ENCODE data around the gene SNPH. TPM values are rescaled to one million over a fixed set of nuclear protein-coding genes. Genes with fewer than 3 reads are reported as not detected.
A peak's percentile ranks its signal among the peaks of the same experiment; 100 is the strongest.

Gene SNPH
- total RNA-seq, 6 donors from 2014 or later, result 1.0 to 17.3 (median 2.4) TPM

DNA sequence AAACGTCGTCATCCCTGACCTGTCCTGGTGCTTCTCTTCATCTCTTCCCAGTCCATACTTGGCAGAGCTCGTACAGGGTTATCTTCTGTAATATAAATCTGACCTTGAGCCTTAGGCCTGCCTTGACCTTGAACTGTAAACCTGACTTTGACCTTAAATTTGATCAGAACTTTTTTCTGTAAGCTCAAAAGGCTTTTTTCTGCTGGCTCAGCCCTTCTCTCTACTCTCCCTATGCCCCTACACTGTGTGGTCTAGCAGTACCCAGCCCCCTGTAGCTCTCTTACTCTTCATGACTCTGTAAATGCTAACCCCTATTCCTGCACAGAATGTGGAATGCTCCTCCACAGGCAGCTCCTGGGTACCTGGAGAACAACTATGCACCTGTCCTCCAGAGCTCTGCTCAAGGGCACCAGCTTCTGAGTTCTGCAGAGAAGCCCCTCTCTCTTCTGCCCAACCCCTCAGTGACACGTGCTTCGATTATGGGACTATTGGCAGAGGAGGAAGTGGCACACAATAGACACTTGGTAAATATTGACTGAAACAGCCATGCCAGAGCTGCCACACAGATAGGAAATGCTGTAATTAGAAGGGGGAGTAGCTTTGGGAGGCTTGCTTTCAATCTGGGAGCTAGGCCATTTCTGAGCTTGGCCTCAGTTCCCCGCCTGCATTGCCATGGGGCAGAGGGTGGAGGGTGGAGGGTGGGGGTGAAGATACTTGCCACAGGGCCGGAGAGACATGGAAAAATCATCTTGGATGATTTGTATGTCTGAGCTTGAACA lies 15.4 kb downstream of the SNPH start:
- TF ChIP-seq POLR2A (IDR thresholded peaks at IDR 0.05), result no peak
- peak in 1 of 2 donors; percentile 19 for TF ChIP-seq POLR2AphosphoS5 (IDR thresholded peaks at IDR 0.05)
- no peaks in the 10 kb centered on the region for H3K9me3 ChIP-seq
- DNase-seq (no peak), ATAC-seq (ENCODE audit: low FRiP score in 2 of 2) (no peak)
- no peaks in the 10 kb centered on the region for H3K36me3 ChIP-seq
- peak overlapping the region in 1 of 4 donors; percentile 28 for H3K27ac ChIP-seq
- peaks cover 0 to 15% (median 5%) of the 10 kb centered on the region in 4 donors for H3K4me1 ChIP-seq
- 68 to 69% methylated on average over 7 of the region's 7 CpGs for WGBS, 2 donors
- no peak overlapping the region for H3K4me3 ChIP-seq
- H3K27me3 ChIP-seq, result no peaks in the 10 kb centered on the region

DNA sequence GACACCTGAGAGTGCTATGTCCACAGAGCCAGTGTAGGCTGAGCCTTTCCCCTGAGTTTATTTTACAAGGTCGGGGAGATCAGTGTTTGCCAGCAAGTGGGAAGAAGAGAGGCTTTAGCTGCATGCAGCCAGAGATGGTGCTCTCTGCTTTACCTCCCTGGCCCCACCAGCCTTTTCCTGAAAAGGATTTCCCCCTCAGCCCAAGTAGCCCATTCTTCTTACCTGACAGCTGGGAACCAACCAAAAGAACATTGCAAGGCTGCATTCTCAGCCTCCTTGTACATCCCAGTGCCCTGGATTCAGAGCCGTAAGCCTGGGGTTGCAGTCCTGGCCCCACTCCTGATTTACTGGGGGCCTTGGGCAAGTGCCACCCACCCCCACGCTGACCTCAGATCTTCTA lies 16.9 kb downstream of the SNPH start:
- no peaks in the 10 kb centered on the region for H3K9me3 ChIP-seq
- WGBS, 2 donors, result 69 to 88% methylated on average over 2 to 3 of the region's 3 CpGs
- TF ChIP-seq POLR2AphosphoS5 (IDR thresholded peaks at IDR 0.05), result no peak
- no peak for TF ChIP-seq POLR2A (IDR thresholded peaks at IDR 0.05)
- TF ChIP-seq, protein P1, sequence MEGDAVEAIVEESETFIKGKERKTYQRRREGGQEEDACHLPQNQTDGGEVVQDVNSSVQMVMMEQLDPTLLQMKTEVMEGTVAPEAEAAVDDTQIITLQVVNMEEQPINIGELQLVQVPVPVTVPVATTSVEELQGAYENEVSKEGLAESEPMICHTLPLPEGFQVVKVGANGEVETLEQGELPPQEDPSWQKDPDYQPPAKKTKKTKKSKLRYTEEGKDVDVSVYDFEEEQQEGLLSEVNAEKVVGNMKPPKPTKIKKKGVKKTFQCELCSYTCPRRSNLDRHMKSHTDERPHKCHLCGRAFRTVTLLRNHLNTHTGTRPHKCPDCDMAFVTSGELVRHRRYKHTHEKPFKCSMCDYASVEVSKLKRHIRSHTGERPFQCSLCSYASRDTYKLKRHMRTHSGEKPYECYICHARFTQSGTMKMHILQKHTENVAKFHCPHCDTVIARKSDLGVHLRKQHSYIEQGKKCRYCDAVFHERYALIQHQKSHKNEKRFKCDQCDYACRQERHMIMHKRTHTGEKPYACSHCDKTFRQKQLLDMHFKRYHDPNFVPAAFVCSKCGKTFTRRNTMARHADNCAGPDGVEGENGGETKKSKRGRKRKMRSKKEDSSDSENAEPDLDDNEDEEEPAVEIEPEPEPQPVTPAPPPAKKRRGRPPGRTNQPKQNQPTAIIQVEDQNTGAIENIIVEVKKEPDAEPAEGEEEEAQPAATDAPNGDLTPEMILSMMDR (IDR thresholded peaks at IDR 0.05), result no peak
- TF ChIP-seq EP300 (IDR thresholded peaks at IDR 0.05), result no peak
- no peaks in the 10 kb centered on the region for H3K27me3 ChIP-seq
- peaks cover 0 to 15% (median 5%) of the 10 kb centered on the region in 4 donors for H3K4me1 ChIP-seq
- ATAC-seq (ENCODE audit: low FRiP score in 2 of 2), result no peak
- no peak for DNase-seq
- H3K27ac ChIP-seq, result no peak overlapping the region
- no peaks in the 10 kb centered on the region for H3K36me3 ChIP-seq
- no peak overlapping the region for H3K4me3 ChIP-seq

DNA sequence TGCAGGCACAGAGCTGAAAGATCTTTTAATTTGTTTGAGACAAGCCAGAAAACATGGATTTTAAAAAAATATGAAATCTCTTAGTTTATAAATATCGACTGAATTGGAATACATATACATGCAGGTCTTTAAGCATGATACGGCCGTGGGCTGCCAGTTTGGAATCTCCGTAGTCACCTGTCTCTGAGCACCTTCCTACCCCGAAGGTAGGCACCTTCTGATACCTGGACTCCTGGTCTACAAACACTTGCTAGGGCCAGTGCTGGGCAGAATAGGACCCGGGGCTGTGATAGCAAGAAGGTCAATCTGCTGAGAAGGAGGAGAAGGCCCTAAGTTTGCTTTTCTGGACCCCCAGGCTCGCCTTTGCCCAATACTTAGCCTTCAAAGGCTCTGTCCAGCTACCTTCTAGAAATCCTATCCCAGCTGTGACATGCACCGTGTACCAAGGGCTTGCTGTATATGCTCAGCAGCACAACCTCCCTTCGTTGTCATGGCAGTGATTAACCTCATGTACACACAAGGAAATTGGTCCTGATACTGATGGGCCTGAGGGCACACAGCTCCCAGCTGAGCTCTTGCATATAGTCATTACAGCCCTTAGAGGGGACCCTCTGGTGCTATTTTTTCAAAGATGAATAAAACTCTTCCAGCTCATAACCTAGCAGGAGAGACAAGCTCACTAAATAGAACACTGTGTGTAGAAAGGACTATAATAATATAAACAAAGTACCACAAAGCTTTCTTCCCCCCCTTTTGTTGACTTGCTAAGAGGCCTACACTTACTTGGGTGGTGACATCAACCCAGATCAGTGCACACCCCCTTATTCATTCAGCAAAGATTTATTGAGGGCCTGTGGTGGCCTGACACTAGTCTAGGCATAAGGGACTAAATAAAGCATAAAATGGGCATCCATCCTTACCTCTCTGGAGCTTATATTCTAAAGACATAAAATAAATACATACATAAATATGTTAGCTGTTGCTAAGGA lies 17.7 kb downstream of the SNPH start:
- WGBS, 2 donors, result 80 to 86% methylated on average over 7 to 9 of the region's 9 CpGs
- peaks cover 0 to 15% (median 5%) of the 10 kb centered on the region in 4 donors for H3K4me1 ChIP-seq
- no peaks in the 10 kb centered on the region for H3K9me3 ChIP-seq
- ATAC-seq (ENCODE audit: low FRiP score in 2 of 2), result no peak
- no peaks in the 10 kb centered on the region for H3K27me3 ChIP-seq
- H3K27ac ChIP-seq, result no peak overlapping the region
- no peak for TF ChIP-seq EP300 (IDR thresholded peaks at IDR 0.05)
- TF ChIP-seq, protein P1 (IDR thresholded peaks at IDR 0.05), result no peak
- TF ChIP-seq POLR2AphosphoS5 (IDR thresholded peaks at IDR 0.05), result no peak
- TF ChIP-seq POLR2A (IDR thresholded peaks at IDR 0.05), result no peak
- no peak for DNase-seq
- no peak overlapping the region for H3K4me3 ChIP-seq
- no peaks in the 10 kb centered on the region for H3K36me3 ChIP-seq

DNA sequence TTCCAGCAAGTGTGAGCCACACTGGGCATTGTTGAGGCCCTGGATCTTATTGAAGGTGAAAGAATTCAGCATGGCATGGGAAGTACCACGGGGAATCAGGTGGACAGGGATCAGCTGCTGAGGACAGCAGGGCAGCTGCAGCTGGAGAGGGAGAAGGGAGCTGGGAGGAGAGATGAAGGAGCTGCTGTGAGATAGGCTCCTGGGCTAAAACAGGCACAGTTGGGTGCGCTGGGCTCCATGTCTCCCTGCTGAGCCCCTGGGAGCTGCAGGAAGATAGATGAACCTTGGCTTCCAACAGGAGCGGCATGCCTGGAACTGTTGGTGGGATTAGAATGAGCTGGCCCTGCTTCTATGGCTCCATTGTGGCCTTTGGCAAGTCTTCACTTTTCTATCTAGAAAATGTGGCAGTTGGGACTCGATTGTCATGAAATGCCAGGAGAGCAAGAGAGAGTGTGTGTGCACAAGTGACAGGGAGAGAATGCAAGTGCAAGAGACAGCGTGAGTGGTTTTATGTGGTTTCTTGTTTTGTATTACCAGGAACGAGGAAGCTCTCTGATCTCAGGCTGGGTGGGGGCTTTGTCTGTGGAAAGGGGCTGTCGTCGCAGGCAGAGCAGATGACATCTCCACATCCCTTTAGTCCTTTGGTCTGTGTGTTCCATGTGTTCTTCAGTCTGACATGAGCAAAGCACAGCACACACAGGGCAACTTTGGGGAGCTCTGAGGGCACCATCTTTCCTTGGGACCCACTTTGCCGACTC lies 20.4 kb downstream of the SNPH start:
- H3K4me3 ChIP-seq, result no peak overlapping the region
- no peak overlapping the region for H3K27ac ChIP-seq
- TF ChIP-seq, protein P1 (IDR thresholded peaks at IDR 0.05), result no peak
- no peak for TF ChIP-seq EP300 (IDR thresholded peaks at IDR 0.05)
- H3K27me3 ChIP-seq, result no peaks in the 10 kb centered on the region
- WGBS, 2 donors, result 76 to 78% methylated on average over 9 of the region's 9 CpGs
- ATAC-seq (ENCODE audit: low FRiP score in 2 of 2) (no peak), DNase-seq (no peak)
- peaks cover under 1 to 15% (median 4%) of the 10 kb centered on the region in 4 donors for H3K4me1 ChIP-seq
- no peaks in the 10 kb centered on the region for H3K36me3 ChIP-seq
- no peaks in the 10 kb centered on the region for H3K9me3 ChIP-seq

Data from upper lobe of left lung (tissue), 6 donors.